RPMI8226 (cell line): ENCODE results near the gene EPB41L1.
"Not testable (repeated sequence)": the region's sequence is repeated elsewhere in the genome, so short reads cannot be mapped to it uniquely, and the experiment has no call there.

Experiments used
- DNase-seq: peaks from one replicate; pipeline ENCODE4 v3.0.0-alpha.2; 2015

EPB41L1 gene

DNA sequence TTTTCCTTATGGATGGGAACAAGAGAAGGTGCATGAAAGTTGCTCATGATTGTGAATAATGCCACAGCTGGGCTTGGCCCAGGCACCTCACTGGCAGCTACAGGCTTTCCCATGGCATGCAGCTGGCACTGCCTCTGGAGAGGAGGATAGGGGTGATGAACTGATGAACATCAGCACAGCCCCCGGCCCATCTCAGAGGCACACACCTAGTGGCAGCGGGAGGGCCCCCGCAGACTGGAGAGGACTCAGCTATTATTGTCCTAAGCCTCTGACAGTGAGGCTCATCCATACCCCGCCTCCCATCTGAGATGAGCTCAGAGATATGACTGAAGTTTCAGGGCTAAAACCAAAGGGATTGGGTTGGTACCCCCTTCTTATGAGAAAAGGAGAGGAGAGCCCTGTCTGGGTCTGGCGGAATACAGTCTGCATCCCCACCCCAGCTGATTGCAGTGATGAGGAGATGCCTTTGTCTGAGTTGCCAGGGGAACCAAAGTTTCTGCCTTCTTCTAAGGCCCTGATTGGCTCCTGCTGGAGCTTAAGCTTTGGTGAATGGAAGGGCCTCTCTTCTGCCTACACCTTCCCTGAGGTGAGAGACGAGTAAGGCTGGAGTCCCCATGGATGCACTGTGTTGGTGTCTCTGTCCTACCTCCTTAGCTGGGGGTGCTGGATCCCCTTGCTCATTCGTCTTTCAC is 27.6 kb upstream of the EPB41L1 start:
- DNase-seq = no peak

DNA sequence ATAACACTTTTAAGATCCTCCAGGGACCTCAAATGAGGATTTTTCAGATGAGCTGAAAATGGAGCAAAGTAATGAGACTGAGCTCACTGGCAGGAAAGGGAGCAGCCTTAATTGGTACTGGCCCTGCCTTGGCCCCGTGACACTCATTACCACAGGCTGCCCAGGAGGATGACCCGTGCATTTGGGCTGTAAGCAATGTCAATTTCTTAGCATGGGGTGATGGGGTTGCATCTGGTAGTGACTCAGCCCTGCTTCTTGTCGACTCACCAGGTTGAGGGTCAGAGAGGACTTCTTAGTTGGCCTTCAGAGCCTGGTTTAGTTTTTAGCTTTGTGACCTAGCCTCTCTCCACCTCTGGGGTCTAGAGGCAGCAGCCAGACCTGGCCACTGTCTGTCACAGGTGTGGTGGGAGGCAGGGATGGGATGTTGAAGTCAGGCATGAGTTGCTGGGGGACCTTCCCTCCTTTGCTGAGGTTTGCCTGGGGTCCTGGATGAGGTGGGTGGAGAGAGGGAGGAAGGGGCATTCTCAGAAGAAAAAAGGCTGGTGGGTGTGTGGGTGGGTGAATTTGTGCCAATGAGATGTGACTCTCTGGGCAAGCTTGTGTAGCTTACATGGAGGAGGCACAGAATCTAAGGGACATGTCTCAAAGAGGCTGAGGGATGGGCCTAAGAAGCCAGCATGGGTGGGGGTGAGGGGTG is 25.9 kb upstream of the EPB41L1 start:
- no peak for DNase-seq

- DNase-seq = no peak
Measured at GRCh38 chr20:36129160-36129543, 25.4 kb upstream of the EPB41L1 start.

- no peak for DNase-seq
Measured at GRCh38 chr20:36130390-36130789, 24.1 kb upstream of the EPB41L1 start.

GRCh38 chr20:36132802-36133211 is 21.7 kb upstream of the EPB41L1 start:
- no peak for DNase-seq

GRCh38 chr20:36133821-36134220 is 20.7 kb upstream of the EPB41L1 start:
- DNase-seq = no peak

DNA sequence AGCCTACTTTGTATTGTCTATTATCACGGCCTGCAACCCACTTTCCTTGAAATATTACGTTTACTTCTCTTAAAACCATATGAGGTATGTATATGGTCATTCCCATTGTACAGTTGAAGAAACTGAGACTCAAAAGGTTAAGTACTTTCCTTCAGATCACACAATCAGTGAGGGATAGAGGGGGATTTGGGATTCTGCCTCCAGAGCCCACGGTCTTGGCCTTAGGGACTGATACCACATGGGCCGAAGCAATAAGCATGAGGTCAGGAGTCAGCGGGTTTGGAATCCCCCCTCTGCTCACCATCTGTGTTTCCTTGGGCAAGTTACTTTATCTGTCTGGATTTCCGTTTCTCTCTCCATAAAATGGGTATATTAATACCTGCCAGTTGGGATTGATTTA is 19.4 kb upstream of the EPB41L1 start:
- DNase-seq = no peak

DNA sequence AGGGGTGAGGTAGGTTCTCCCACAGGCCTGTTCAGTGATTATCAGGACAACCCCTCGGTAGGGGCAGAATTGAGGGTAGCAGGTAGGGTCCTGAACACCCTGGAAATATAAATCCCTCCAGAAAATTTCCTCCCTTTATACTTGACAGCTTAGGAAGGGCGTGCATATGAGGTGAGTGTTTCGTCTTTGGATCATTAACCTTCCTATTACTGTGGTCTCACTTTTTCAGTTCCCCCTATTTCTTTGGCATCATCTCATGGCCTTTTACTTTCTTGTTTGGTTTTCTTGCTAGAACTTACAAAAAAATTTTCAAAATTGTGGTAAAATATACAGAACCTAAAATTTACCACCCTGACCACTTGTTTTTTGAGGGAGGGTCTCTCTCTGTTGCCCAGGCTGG is 18.7 kb upstream of the EPB41L1 start:
- DNase-seq = no peak

DNA sequence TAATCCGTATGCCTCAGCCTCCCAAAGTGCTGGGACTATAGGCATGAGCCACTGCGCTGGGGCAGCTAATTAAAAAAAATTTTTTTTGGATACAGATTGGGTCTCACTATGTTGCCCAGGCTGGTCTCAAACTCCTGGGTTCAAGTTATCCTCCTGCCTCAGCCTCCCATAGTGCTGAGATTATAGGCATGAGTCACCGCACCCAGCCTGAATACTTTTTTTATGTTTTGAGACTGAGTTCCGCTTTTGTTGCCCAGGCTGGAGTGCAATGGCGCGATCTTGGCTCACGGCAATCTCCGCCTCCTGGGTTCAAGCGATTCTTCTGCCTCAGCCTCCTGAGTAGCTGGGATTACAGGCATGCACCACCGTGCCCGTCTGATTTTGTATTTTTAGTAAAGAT is 17.2 kb upstream of the EPB41L1 start:
- DNase-seq = not testable (repeated sequence)

DNA sequence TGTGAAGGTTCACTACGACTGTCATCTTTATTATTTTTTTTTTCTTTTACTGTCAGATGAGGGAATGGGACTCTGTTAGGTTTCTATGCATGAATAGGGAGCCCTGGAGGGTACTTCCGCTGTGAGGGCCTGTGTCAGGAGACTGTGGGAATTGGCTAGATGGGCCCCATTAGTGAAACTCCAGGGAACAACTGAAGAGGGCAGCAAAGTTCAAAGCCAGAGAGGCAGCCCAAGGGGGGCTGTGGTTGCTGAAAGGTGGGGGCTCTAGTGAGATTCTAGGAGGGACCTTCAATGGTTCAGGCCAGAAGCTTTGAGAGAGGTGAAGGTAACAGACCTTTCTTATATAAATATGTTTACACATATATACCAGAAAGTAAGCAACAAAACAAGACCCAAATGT is 13.2 kb upstream of the EPB41L1 start:
- DNase-seq = no peak

- DNase-seq = peak; percentile 15
Measured at GRCh38 chr20:36144336-36144735, 10.2 kb upstream of the EPB41L1 start.

GRCh38 chr20:36145877-36146707 is 8.4 kb upstream of the EPB41L1 start:
- DNase-seq = peak; percentile 61

- no peak for DNase-seq
Measured at GRCh38 chr20:36147690-36148089, 6.8 kb upstream of the EPB41L1 start.

DNA sequence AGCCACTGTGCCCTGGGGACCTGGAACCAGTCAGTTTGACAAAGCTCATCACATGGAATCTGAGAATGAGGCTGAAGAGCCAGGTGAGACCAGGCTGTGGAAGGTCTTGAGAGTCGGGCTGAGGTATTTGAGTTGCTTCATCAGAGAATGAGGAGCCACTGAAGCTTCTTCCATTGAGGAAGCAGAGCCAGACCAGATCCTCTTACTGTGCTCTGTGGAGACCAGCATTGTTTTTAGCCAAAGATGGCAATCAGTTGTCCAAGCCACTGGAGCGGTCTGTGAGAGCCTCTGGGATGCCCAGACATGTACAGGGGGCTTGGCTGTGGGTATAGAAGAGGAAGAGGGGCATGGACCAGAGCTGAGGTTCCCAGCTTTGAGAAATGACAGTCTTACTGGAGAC is 6.1 kb upstream of the EPB41L1 start:
- DNase-seq = no peak

GRCh38 chr20:36149012-36149411 is 5.5 kb upstream of the EPB41L1 start:
- DNase-seq = no peak

- peak; percentile 58 for DNase-seq
Measured at GRCh38 chr20:36149469-36149868, 5.1 kb upstream of the EPB41L1 start.

DNA sequence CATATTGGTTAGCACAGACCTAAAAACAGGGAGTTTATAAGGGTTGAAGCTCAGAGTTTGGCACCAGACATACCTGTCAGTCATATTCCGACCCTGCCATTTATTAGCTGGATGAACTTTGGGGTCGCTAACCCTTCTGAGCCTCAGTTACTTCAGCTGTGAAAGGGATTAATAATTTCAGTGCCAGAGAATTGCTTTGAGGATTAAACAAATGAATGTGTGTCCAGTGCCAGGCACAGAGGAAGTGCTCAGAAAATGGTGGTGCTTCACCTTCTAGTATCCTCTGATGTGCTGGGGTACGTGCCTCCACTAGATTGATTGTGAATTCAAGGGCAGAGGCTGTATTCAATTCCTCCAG is 4.1 kb upstream of the EPB41L1 start:
- DNase-seq = no peak

GRCh38 chr20:36150847-36151539 is 3.5 kb upstream of the EPB41L1 start:
- DNase-seq = no peak

DNA sequence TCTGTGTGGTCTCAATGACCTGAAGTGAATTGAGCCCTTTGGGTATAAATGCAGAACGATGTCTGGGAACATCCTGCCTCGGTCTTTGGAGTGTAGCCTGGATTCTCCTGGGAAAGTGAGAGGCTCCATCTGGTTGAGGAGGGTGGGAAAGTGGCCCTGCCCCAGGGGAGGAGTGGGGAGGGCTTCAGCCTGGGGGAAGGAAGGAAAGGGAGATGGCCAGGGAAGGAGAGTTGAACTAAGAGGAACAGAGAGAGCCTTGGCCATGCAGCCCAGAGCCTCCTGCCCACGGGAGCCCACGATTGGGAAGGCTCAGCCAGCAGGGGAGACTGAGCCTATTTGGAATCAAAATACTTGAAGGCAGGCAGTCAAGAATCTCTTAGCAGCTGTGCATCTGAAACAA is 2.3 kb upstream of the EPB41L1 start:
- DNase-seq = no peak

GRCh38 chr20:36153204-36153603 is 1.3 kb upstream of the EPB41L1 start:
- no peak for DNase-seq

GRCh38 chr20:36153736-36154699 is 522 bp upstream of the EPB41L1 start:
- peak; percentile 84 for DNase-seq

DNA sequence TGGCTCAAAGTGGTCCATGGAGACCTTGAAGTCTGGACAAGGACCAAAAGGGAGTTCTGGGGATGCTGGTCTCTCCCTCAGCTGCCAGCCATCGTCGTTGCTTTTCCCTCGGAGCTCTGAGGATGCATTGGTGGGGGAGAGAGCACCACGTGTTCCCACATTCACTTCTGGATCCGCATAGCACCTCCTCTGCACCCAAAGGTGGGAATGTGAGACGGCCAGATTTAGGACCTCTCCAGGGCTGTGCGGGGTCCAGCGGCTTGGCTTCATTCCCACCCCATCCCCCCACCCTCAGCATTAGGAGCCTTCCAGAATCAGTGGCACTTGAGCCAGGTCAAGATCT is 1.1 kb downstream of the EPB41L1 start:
- no peak for DNase-seq
